Sigmoid colon (tissue), 4 donors: Measurements from ENCODE around the gene VCX2.

Experiments used
- CTCF ChIP-seq, 4 experiments: fragments of 450-650 bp in 3 of 4; fragments of 200-600 bp in 1 of 4; IDR thresholded peaks; one replicate each; pipeline ENCODE4 v1.5.1; 2016 to 2019; ENCODE audit warnings: antibody characterized with exemption in 4 of 4, mild to moderate bottlenecking in 3 of 4, moderate library complexity in 2 of 4
- EP300 ChIP-seq, 4 donors: sonication (generic); formaldehyde crosslinking; IDR thresholded peaks; one replicate each; pipeline ENCODE4 v1.6.1; 2017; ENCODE audit warnings: antibody characterized with exemption in 4 of 4

- no peak for TF ChIP-seq EP300 (IDR thresholded peaks at IDR 0.05)
- no peak for TF ChIP-seq CTCF (IDR thresholded peaks at IDR 0.05)
Observed at GRCh38 chrX:8125566-8125965, 45.5 kb downstream of the VCX2 start.
